GM12878 (cell line): ENCODE measurements around the gene DYNC2H1. TPM values are rescaled to one million over a fixed set of nuclear protein-coding genes. Genes with fewer than 3 reads are reported as not detected.

Source experiments
- ATAC-seq: fragments of 200-7000 bp; cut with Tn5 transposase; 3 replicates; pipeline ENCODE4 v1.9.1; 2020; ENCODE audit warnings: mild to moderate bottlenecking, moderate library complexity
- BruUV-seq: library from RNA; stranded (reverse); fragments of 400-500 nt; replicated peaks from 2 replicates; lab custom pipeline; 2021; lab: Mats Ljungman, UMichigan
- CTCF ChIA-PET: fragments of 300-600 bp; sonication (Branson Sonifier 250); formaldehyde crosslinking; extraction: SDS; loops from one replicate; lab custom pipeline; 2021; ENCODE audit warnings: inconsistent platforms; lab: Yijun Ruan, JAX
- POLR2A ChIA-PET: fragments of 350-600 bp; formaldehyde crosslinking; extraction: SDS; loops from one replicate; lab custom pipeline; 2021; ENCODE audit warnings: inconsistent platforms; lab: Charles Lee
- RAD21 ChIA-PET: fragments of 300-600 bp; sonication (Branson Sonifier 250); formaldehyde crosslinking; loops from one replicate; lab custom pipeline; 2023; ENCODE audit warnings: antibody characterized with exemption; ENCODE audit not compliant: unreplicated experiment; lab: Charles Lee
- SMC1A ChIA-PET: fragments of 300-600 bp; sonication (Branson Sonifier 250); formaldehyde crosslinking; loops from one replicate; lab custom pipeline; 2023; ENCODE audit not compliant: unreplicated experiment, uncharacterized antibody; lab: Charles Lee
- DNase-seq: peaks from one replicate; pipeline ENCODE4 v3.0.0-alpha.2; 2011; ENCODE audit warnings: low read depth, low spot score
- FAIRE-seq: peaks from 3 replicates; lab custom pipeline; 2011; peaks lifted over from hg19 to GRCh38; lab: Jason Lieb, UNC
- H2AFZ ChIP-seq: 2 replicates; pipeline ENCODE4 v1.6.0; 2011; ENCODE audit warnings: low read depth, low read length, control low read depth; ENCODE audit not compliant: control insufficient read depth
- H3K27ac ChIP-seq: 2 replicates; pipeline ENCODE4 v1.5.1; 2011; ENCODE audit warnings: control low read depth; ENCODE audit not compliant: control insufficient read depth, insufficient read depth
- H3K27me3 ChIP-seq, 2 experiments: replicated peaks in 1 of 2; 2 replicates each; pipeline versions ENCODE4 v1.6.0 to v1.6.1; 2011; ENCODE audit warnings: low read length in 1 of 2; ENCODE audit not compliant: control insufficient read depth in 2 of 2, insufficient read depth in 2 of 2
- H3K36me3 ChIP-seq, 2 experiments: 2 replicates each; pipeline ENCODE4 v1.5.1; 2011; ENCODE audit warnings: low read length in 1 of 2; ENCODE audit not compliant: control insufficient read depth in 2 of 2, insufficient read depth in 2 of 2
- H3K4me1 ChIP-seq: 2 replicates; pipeline ENCODE4 v1.6.1; 2011; ENCODE audit warnings: mild to moderate bottlenecking, low read length, moderate library complexity, mixed read lengths; ENCODE audit not compliant: control insufficient read depth, insufficient read depth
- H3K4me2 ChIP-seq: 2 replicates; pipeline ENCODE4 v1.6.0; 2011; ENCODE audit warnings: control low read depth; ENCODE audit not compliant: control insufficient read depth, insufficient read depth
- H3K4me3 ChIP-seq: fragments of 200-600 bp; sonication (generic); 2 replicates; pipeline ENCODE4 v1.5.1; 2016
- H3K79me2 ChIP-seq: 2 replicates; pipeline ENCODE4 v1.6.0; 2011; ENCODE audit warnings: low read length; ENCODE audit not compliant: control insufficient read depth, insufficient read depth
- H3K9ac ChIP-seq: 2 replicates; pipeline ENCODE4 v1.8.0; 2011; ENCODE audit warnings: low read length, control low read depth, mixed read lengths; ENCODE audit not compliant: control insufficient read depth, insufficient read depth
- H3K9me3 ChIP-seq: replicated peaks from 3 replicates; pipeline ENCODE4 v1.5.1; 2011; ENCODE audit warnings: mild to moderate bottlenecking, low read length; ENCODE audit not compliant: control insufficient read depth, insufficient read depth
- H4K20me1 ChIP-seq: 2 replicates; pipeline ENCODE4 v1.6.0; 2011; ENCODE audit not compliant: control insufficient read depth, insufficient read depth
- FOS ChIP-seq: IDR thresholded peaks from 3 replicates; pipeline ENCODE4 v1.6.1; 2011; ENCODE audit warnings: borderline replicate concordance; ENCODE audit not compliant: insufficient read length; ENCODE audit errors: extremely low read depth
- NFYA ChIP-seq: IDR thresholded peaks from 2 replicates; pipeline ENCODE4 v1.6.1; 2011; ENCODE audit warnings: low read depth, mild to moderate bottlenecking, low read length, improper control_type of control experiment, borderline replicate concordance
- RBBP5 ChIP-seq: fragments of 200-600 bp; sonication (generic); conservative IDR thresholded peaks from 2 replicates; pipeline ENCODE4 v1.6.1; 2016
- RCOR1 ChIP-seq: conservative IDR thresholded peaks from 2 replicates; pipeline ENCODE4 v1.6.1; 2012; ENCODE audit warnings: low read depth, low read length, improper control_type of control experiment
- RELA ChIP-seq: fragments of 450-650 bp; IDR thresholded peaks from 2 replicates; pipeline ENCODE4 v1.8.0; 2014; ENCODE audit warnings: borderline replicate concordance; ENCODE audit not compliant: partially characterized antibody
- RFX5 ChIP-seq: IDR thresholded peaks from 2 replicates; pipeline ENCODE4 v1.6.1; 2011; ENCODE audit warnings: low read depth, low read length, improper control_type of control experiment
- SMAD1 ChIP-seq: fragments of 450-650 bp; IDR thresholded peaks from 2 replicates; pipeline ENCODE4 v1.6.1; 2018; ENCODE audit warnings: mild to moderate bottlenecking, low read depth; ENCODE audit not compliant: partially characterized antibody
- in situ Hi-C: fragments of 300-500 bp; cut with MboI; formaldehyde crosslinking; loops from 9 replicates; pipeline ENCODE4 v1.14.3; 2018; ENCODE audit warnings: mixed read lengths
- intact Hi-C: fragments of 100-400 bp; cut with micrococcal nuclease; formaldehyde crosslinking; loops from one replicate; pipeline ENCODE4 v1.14.2; 2022; ENCODE audit not compliant: unreplicated experiment
- polyA plus RNA-seq, 11 experiments: library from polyadenylated mRNA; depleted of rRNA in 4 of 11; unstranded in 6 of 11; stranded (reverse) in 5 of 11; fragments of >200 nt; fragmentation: Nextera tagmentation in 4 of 11; fragmentation: Illumina TruSeq in 1 of 11; extraction: Ambion mirVana in 4 of 11; extraction: Trizol in 1 of 11; gene quantifications; 1 replicate in 1 of 11; 2 replicates in 10 of 11; pipeline versions ENCODE4 v1.2.1 to v1.2.3, GENCODE V29; 2011 to 2016; ENCODE audit warnings: inconsistent platforms in 2 of 11, missing spikeins in 2 of 11, low read depth in 1 of 11
- total RNA-seq, 4 experiments: library from RNA; depleted of rRNA in 3 of 4; stranded (reverse); fragments of >200 nt in 3 of 4; fragmentation: Illumina TruSeq in 1 of 4; extraction: Trizol in 1 of 4; gene quantifications; 2 replicates each; pipeline versions ENCODE4 v1.2.1 to v1.2.3, GENCODE V29; 2013 to 2021
- TF ChIP-seq, protein P1 (sequence below): fragments of 450-650 bp; formaldehyde crosslinking; IDR thresholded peaks from 2 replicates; pipeline ENCODE4 v1.4.0; 2020; ENCODE audit warnings: mild to moderate bottlenecking, moderate library complexity
- TF ChIP-seq, protein P2 (sequence below): IDR thresholded peaks from 2 replicates; pipeline ENCODE4 v1.6.1; 2012; ENCODE audit warnings: mild to moderate bottlenecking, low read depth, low read length

The DYNC2H1 gene
- total and polyA plus RNA-seq, 10 of the 15 experiments (the other 5 are each of a cell fraction or from before 2014, with no cell fraction given), result 0.12 to 3.9 (median 0.23) TPM; not detected in 2

DNA sequence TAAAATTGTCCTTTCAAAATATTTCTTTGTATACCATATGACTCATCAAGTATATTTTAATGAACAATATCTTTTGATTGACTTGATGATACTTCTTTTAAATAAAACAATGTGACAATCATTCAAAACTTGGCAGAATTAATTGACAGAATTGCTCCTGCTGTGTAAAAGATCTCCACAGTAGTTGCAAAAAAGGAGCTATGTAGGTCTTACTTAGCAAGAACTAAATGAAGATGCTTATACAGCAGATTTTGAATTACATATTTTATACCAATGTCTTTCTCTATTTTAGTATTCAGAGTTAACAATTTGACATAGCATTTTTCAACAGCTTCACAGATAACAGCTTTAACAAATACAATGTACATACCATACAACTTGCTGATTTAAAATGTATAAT is 144.9 kb downstream of the DYNC2H1 start:
- ChIA-PET SMC1A (no interaction called here), RAD21 (no interaction called here), CTCF (no interaction called here), POLR2A (no interaction called here)
- Histone ChIP-seq H3K4me3 (no peak overlapping the region), H3K9me3 (no peaks in the 10 kb centered on the region)
- no peak for ATAC-seq
- BruUV-seq, result no TSS peak
- DNase-seq, result no peak
- in situ Hi-C loops, result no loop called here
- TF ChIP-seq NFYA (no peak), RBBP5 (no peak), FOS (no peak), RCOR1 (no peak), SMAD1 (no peak), RFX5 (no peak), RELA (no peak)
- TF ChIP-seq, protein P1, sequence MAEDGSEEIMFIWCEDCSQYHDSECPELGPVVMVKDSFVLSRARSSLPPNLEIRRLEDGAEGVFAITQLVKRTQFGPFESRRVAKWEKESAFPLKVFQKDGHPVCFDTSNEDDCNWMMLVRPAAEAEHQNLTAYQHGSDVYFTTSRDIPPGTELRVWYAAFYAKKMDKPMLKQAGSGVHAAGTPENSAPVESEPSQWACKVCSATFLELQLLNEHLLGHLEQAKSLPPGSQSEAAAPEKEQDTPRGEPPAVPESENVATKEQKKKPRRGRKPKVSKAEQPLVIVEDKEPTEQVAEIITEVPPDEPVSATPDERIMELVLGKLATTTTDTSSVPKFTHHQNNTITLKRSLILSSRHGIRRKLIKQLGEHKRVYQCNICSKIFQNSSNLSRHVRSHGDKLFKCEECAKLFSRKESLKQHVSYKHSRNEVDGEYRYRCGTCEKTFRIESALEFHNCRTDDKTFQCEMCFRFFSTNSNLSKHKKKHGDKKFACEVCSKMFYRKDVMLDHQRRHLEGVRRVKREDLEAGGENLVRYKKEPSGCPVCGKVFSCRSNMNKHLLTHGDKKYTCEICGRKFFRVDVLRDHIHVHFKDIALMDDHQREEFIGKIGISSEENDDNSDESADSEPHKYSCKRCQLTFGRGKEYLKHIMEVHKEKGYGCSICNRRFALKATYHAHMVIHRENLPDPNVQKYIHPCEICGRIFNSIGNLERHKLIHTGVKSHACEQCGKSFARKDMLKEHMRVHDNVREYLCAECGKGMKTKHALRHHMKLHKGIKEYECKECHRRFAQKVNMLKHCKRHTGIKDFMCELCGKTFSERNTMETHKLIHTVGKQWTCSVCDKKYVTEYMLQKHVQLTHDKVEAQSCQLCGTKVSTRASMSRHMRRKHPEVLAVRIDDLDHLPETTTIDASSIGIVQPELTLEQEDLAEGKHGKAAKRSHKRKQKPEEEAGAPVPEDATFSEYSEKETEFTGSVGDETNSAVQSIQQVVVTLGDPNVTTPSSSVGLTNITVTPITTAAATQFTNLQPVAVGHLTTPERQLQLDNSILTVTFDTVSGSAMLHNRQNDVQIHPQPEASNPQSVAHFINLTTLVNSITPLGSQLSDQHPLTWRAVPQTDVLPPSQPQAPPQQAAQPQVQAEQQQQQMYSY (CRISPR knock-in tag), result no peak
- TF ChIP-seq, protein P2, sequence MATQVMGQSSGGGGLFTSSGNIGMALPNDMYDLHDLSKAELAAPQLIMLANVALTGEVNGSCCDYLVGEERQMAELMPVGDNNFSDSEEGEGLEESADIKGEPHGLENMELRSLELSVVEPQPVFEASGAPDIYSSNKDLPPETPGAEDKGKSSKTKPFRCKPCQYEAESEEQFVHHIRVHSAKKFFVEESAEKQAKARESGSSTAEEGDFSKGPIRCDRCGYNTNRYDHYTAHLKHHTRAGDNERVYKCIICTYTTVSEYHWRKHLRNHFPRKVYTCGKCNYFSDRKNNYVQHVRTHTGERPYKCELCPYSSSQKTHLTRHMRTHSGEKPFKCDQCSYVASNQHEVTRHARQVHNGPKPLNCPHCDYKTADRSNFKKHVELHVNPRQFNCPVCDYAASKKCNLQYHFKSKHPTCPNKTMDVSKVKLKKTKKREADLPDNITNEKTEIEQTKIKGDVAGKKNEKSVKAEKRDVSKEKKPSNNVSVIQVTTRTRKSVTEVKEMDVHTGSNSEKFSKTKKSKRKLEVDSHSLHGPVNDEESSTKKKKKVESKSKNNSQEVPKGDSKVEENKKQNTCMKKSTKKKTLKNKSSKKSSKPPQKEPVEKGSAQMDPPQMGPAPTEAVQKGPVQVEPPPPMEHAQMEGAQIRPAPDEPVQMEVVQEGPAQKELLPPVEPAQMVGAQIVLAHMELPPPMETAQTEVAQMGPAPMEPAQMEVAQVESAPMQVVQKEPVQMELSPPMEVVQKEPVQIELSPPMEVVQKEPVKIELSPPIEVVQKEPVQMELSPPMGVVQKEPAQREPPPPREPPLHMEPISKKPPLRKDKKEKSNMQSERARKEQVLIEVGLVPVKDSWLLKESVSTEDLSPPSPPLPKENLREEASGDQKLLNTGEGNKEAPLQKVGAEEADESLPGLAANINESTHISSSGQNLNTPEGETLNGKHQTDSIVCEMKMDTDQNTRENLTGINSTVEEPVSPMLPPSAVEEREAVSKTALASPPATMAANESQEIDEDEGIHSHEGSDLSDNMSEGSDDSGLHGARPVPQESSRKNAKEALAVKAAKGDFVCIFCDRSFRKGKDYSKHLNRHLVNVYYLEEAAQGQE, result no peak
- TF ChIP-seq, all 136 proteins: peak for 0
- intact Hi-C loops, result no loop called here
- Histone ChIP-seq H3K27me3 (no peaks in the 10 kb centered on the region), H3K79me2 (no peaks in the 10 kb centered on the region), H3K4me2 (no peak overlapping the region), H2AFZ (no peak overlapping the region), H3K9ac (no peak overlapping the region), H4K20me1 (no peaks in the 10 kb centered on the region), H3K4me1 (no peaks in the 10 kb centered on the region), H3K27ac (no peak overlapping the region), H3K36me3 (no peaks in the 10 kb centered on the region)
- FAIRE-seq, result no peak
